Neuronal stem cell (in vitro differentiated cells): Measurements from ENCODE around the gene KRTAP5-7.
A peak's percentile ranks its signal among the peaks of the same experiment; 100 is the strongest.
"Not testable (repeated sequence)": the region's sequence is repeated elsewhere in the genome, so short reads cannot be mapped to it uniquely, and the experiment has no call there.

Source experiments
- DNase-seq: peaks from one replicate; pipeline ENCODE4 v3.0.0-alpha.2; 2013; ENCODE audit warnings: low spot score
- H2AFZ ChIP-seq: one replicate; pipeline ENCODE4 v1.6.1; 2013; ENCODE audit warnings: mild to moderate bottlenecking, low read length, inconsistent platforms
- H2AK5ac ChIP-seq: 2 replicates; pipeline ENCODE4 v1.6.1; 2013; ENCODE audit warnings: low read depth, mild to moderate bottlenecking, inconsistent platforms, low read length, moderate library complexity, mixed read lengths
- H2BK120ac ChIP-seq: 2 replicates; pipeline ENCODE4 v1.6.1; 2013; ENCODE audit warnings: low read depth, mild to moderate bottlenecking, inconsistent platforms, low read length, moderate library complexity, mixed read lengths
- H2BK12ac ChIP-seq: one replicate; pipeline ENCODE4 v1.6.1; 2013; ENCODE audit warnings: low read length, inconsistent platforms
- H2BK15ac ChIP-seq: 2 replicates; pipeline ENCODE4 v1.6.1; 2013; ENCODE audit warnings: mild to moderate bottlenecking, low read length, inconsistent platforms, mixed read lengths
- H2BK5ac ChIP-seq: one replicate; pipeline ENCODE4 v1.6.1; 2013; ENCODE audit warnings: inconsistent platforms, mild to moderate bottlenecking, low read length, moderate library complexity
- H3K14ac ChIP-seq: one replicate; pipeline ENCODE4 v1.6.1; 2013; ENCODE audit warnings: low read length, inconsistent platforms
- H3K18ac ChIP-seq: 2 replicates; pipeline ENCODE4 v1.6.1; 2013; ENCODE audit warnings: low read length, inconsistent platforms
- H3K23ac ChIP-seq: 2 replicates; pipeline ENCODE4 v1.6.1; 2013; ENCODE audit warnings: low read depth, mild to moderate bottlenecking, mixed read lengths, low read length, inconsistent platforms; ENCODE audit not compliant: poor library complexity
- H3K27ac ChIP-seq: replicated peaks from 3 replicates; pipeline ENCODE4 v1.5.1; 2013; ENCODE audit warnings: low read length, inconsistent platforms
- H3K27me3 ChIP-seq, 3 experiments: 2 replicates each; pipeline ENCODE4 v1.6.1; 2013; ENCODE audit warnings: low read length in 3 of 3, mild to moderate bottlenecking in 2 of 3, inconsistent platforms in 1 of 3, low read depth in 1 of 3, mixed read lengths in 1 of 3, moderate library complexity in 1 of 3; ENCODE audit not compliant: control insufficient read depth in 3 of 3, insufficient read depth in 3 of 3
- H3K36me3 ChIP-seq, 2 donors: replicated peaks in 1 of 2; 2 replicates each; pipeline ENCODE4 v1.6.1; 2013; ENCODE audit warnings: low read length in 2 of 2; ENCODE audit not compliant: control insufficient read depth in 2 of 2, insufficient read depth in 2 of 2
- H3K4ac ChIP-seq: 2 replicates; pipeline ENCODE4 v1.6.1; 2013; ENCODE audit warnings: inconsistent platforms, mild to moderate bottlenecking, low read length, moderate library complexity
- H3K4me1 ChIP-seq, 2 donors: 1 replicate in 1 of 2; 2 replicates in 1 of 2; pipeline ENCODE4 v1.6.1; 2013; ENCODE audit warnings: low read length in 2 of 2, low read depth in 1 of 2; ENCODE audit not compliant: control insufficient read depth in 2 of 2, insufficient read depth in 1 of 2
- H3K4me2 ChIP-seq: one replicate; pipeline ENCODE4 v1.6.1; 2013; ENCODE audit warnings: mild to moderate bottlenecking, low read length, inconsistent platforms; ENCODE audit not compliant: insufficient read depth, poor library complexity, severe bottlenecking
- H3K4me3 ChIP-seq, 2 donors: 2 replicates each; pipeline ENCODE4 v1.5.1; 2013; ENCODE audit warnings: low read length in 2 of 2, mild to moderate bottlenecking in 2 of 2, inconsistent platforms in 1 of 2, moderate library complexity in 1 of 2
- H3K79me1 ChIP-seq: one replicate; pipeline ENCODE4 v1.6.1; 2013; ENCODE audit warnings: low read depth, mild to moderate bottlenecking, inconsistent platforms, low read length, moderate library complexity
- H3K9ac ChIP-seq: one replicate; pipeline ENCODE4 v1.6.1; 2013; ENCODE audit warnings: mild to moderate bottlenecking, low read depth, low read length, inconsistent platforms; ENCODE audit not compliant: poor library complexity
- H3K9me3 ChIP-seq, 2 donors: replicated peaks in 1 of 2; 2 replicates each; pipeline versions ENCODE3 to v1.6.1; 2013; ENCODE audit warnings: low read length in 2 of 2, mild to moderate bottlenecking in 2 of 2, inconsistent platforms in 1 of 2, low read depth in 1 of 2, mixed read lengths in 1 of 2, moderate library complexity in 1 of 2; ENCODE audit not compliant: control insufficient read depth in 2 of 2, insufficient read depth in 1 of 2
- H4K8ac ChIP-seq: one replicate; pipeline ENCODE4 v1.6.1; 2013; ENCODE audit warnings: low read depth, mild to moderate bottlenecking, inconsistent platforms, low read length, moderate library complexity
- H4K91ac ChIP-seq: one replicate; pipeline ENCODE4 v1.6.1; 2013; ENCODE audit warnings: low read length, low read depth, mild to moderate bottlenecking, inconsistent platforms; ENCODE audit not compliant: poor library complexity
- WGBS, 2 donors: extraction: QIAGEN DNeasy Blood & Tissue Kit; methylation state at CpG; one replicate each; pipeline ENCODE4 v1.1.7; 2013; ENCODE audit warnings: missing lambda C conversion rate in 2 of 2, mixed read lengths in 1 of 2; ENCODE audit not compliant: insufficient read length in 2 of 2, insufficient replicate concordance in 1 of 2; ENCODE audit errors: extremely low coverage in 2 of 2; 5-methylcytosine and 5-hydroxymethylcytosine counted together

The KRTAP5-7 gene

GRCh38 chr11:71571101-71571850 lies 44.2 kb downstream of the KRTAP5-7 start:
- not testable (repeated sequence) for H3K27ac ChIP-seq, H3K36me3 ChIP-seq, H3K4ac ChIP-seq, H2BK120ac ChIP-seq, H4K8ac ChIP-seq, H2BK12ac ChIP-seq, H3K14ac ChIP-seq, DNase-seq, H3K4me2 ChIP-seq, H2BK5ac ChIP-seq, H3K9me3 ChIP-seq, H2AFZ ChIP-seq, H3K18ac ChIP-seq, H2BK15ac ChIP-seq, H2AK5ac ChIP-seq, H3K4me3 ChIP-seq, H4K91ac ChIP-seq, H3K79me1 ChIP-seq, H3K9ac ChIP-seq, H3K27me3 ChIP-seq
- Histone ChIP-seq H3K4me1 (peaks cover 0 to 10% of the 10 kb centered on the region in 2 donors), H3K23ac (peak overlapping the region; percentile 1)
- no CpG with 5 or more reads among the region's 39 CpGs for WGBS, 2 donors

GRCh38 chr11:71572811-71573210 lies 45.7 kb downstream of the KRTAP5-7 start:
- H2AFZ ChIP-seq = no peak overlapping the region
- H3K23ac ChIP-seq = peak overlapping the region; percentile 25
- H2AK5ac ChIP-seq = no peak overlapping the region
- no peak overlapping the region for H2BK5ac ChIP-seq
- H3K4me2 ChIP-seq = no peak overlapping the region
- H4K91ac ChIP-seq = no peak overlapping the region
- no peaks in the 10 kb centered on the region for H3K79me1 ChIP-seq
- H3K27ac ChIP-seq = no peak overlapping the region
- no peak overlapping the region for H2BK12ac ChIP-seq
- no peak overlapping the region for H2BK120ac ChIP-seq
- H4K8ac ChIP-seq = no peak overlapping the region
- H3K4ac ChIP-seq = no peak overlapping the region
- DNase-seq = no peak
- peak overlapping the region; percentile 45 for H3K18ac ChIP-seq
- peaks cover 0 to 5% (median 0%) of the 10 kb centered on the region in 3 experiments for H3K27me3 ChIP-seq
- no peak overlapping the region for H3K9ac ChIP-seq
- peak overlapping the region; percentile 43 for H2BK15ac ChIP-seq
- no peak overlapping the region for H3K4me3 ChIP-seq
- peaks cover 0 to 8% of the 10 kb centered on the region in 2 donors for H3K4me1 ChIP-seq
- WGBS, 2 donors = no CpG with 5 or more reads among the region's 11 CpGs
- H3K14ac ChIP-seq = peak overlapping the region; percentile 50
- peaks cover 0 to 4% of the 10 kb centered on the region in 2 donors for H3K9me3 ChIP-seq
- H3K36me3 ChIP-seq = no peaks in the 10 kb centered on the region

DNA sequence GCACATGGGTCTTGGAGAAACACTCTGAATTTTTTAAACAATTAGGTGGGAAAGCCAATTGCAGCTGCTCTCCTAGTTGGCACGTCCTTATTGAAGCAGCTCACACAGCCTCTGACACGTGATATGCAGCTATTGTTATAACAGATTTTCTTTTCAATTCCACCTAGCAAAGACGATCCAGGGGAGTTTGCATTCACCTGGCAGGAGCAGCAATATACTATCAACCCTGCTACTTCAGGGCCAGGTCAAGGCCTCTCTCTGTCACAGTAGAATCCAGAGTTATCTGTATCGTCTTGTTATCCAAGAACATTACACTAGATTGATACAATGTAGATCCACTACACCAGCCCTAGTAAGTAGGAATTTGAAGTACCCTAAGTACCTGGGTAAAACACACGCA lies 47.4 kb downstream of the KRTAP5-7 start:
- Histone ChIP-seq H3K4ac (no peak overlapping the region), H3K23ac (no peak overlapping the region), H3K9me3 (peaks cover 0 to 4% of the 10 kb centered on the region in 2 donors), H2BK120ac (no peak overlapping the region), H2BK5ac (no peak overlapping the region), H3K27ac (no peak overlapping the region), H3K27me3 (peaks cover 0 to 4% (median 0%) of the 10 kb centered on the region in 3 experiments), H3K9ac (no peak overlapping the region), H3K4me2 (no peak overlapping the region), H2BK15ac (no peak overlapping the region), H3K36me3 (no peaks in the 10 kb centered on the region), H3K4me3 (no peak overlapping the region), H3K14ac (no peak overlapping the region), H4K8ac (no peak overlapping the region), H3K18ac (no peak overlapping the region), H3K4me1 (peaks cover 0 to 8% of the 10 kb centered on the region in 2 donors), H3K79me1 (no peaks in the 10 kb centered on the region), H2AFZ (no peak overlapping the region), H2BK12ac (no peak overlapping the region), H4K91ac (no peak overlapping the region), H2AK5ac (no peak overlapping the region)
- no CpG with 5 or more reads among the region's 5 CpGs for WGBS, 2 donors
- DNase-seq = no peak

GRCh38 chr11:71575723-71576424 lies 48.8 kb downstream of the KRTAP5-7 start:
- Histone ChIP-seq H3K79me1 (no peaks in the 10 kb centered on the region), H3K36me3 (no peaks in the 10 kb centered on the region), H3K4ac (no peak overlapping the region), H2AK5ac (no peak overlapping the region), H2AFZ (no peak overlapping the region), H3K23ac (no peak overlapping the region), H2BK120ac (no peak overlapping the region), H3K9ac (no peak overlapping the region), H3K27ac (no peak overlapping the region), H4K8ac (no peak overlapping the region), H2BK15ac (no peak overlapping the region), H3K4me3 (no peak overlapping the region), H3K4me1 (peaks cover 0 to 8% of the 10 kb centered on the region in 2 donors), H3K14ac (no peak overlapping the region), H3K27me3 (no peaks in the 10 kb centered on the region), H4K91ac (no peak overlapping the region), H3K18ac (no peak overlapping the region), H3K9me3 (peaks cover 0 to 4% of the 10 kb centered on the region in 2 donors), H2BK5ac (no peak overlapping the region), H2BK12ac (no peak overlapping the region), H3K4me2 (no peak overlapping the region)
- WGBS, 2 donors = no CpG with 5 or more reads among the region's 4 CpGs
- no peak for DNase-seq
